ENCODE results near the gene DSE. TPM values are rescaled to one million over a fixed set of nuclear protein-coding genes. Genes with fewer than 3 reads are reported as not detected.

DSE gene
- total RNA-seq, 1 donor from 2014 or later = 80.5 TPM

- peaks cover 24% of the 10 kb centered on the region for H3K36me3 Mint-ChIP-seq
- H3K4me1 Mint-ChIP-seq (ENCODE audit: unreplicated experiment) = peaks cover 62% of the 10 kb centered on the region
- TF ChIP-seq CTCF (conservative IDR thresholded peaks at IDR 0.05) = no peak
- H3K4me3 Mint-ChIP-seq = no peak overlapping the region
- no peak for DNase-seq (ENCODE audit: extremely low spot score, unreplicated experiment)
- H3K9me3 Mint-ChIP-seq = peaks cover 8% of the 10 kb centered on the region
- no peak overlapping the region for H3K27ac Mint-ChIP-seq
- H3K27me3 Mint-ChIP-seq = no peaks in the 10 kb centered on the region
Observed at GRCh38 chr6:116395647-116396046, 24.9 kb downstream of the DSE start.

- Mint-ChIP-seq H3K9me3 (peaks cover 8% of the 10 kb centered on the region), H3K27me3 (no peaks in the 10 kb centered on the region), H3K27ac (no peak overlapping the region), H3K4me3 (no peak overlapping the region), H3K4me1 (ENCODE audit: unreplicated experiment) (peaks cover 61% of the 10 kb centered on the region), H3K36me3 (peaks cover 25% of the 10 kb centered on the region)
- no peak for DNase-seq (ENCODE audit: extremely low spot score, unreplicated experiment)
- no peak for TF ChIP-seq CTCF (conservative IDR thresholded peaks at IDR 0.05)
Observed at GRCh38 chr6:116396441-116396840, 25.7 kb downstream of the DSE start.

- TF ChIP-seq CTCF (conservative IDR thresholded peaks at IDR 0.05) = no peak
- Mint-ChIP-seq H3K4me1 (ENCODE audit: unreplicated experiment) (peaks cover 65% of the 10 kb centered on the region), H3K4me3 (no peak overlapping the region), H3K9me3 (peaks cover 8% of the 10 kb centered on the region), H3K36me3 (peaks cover 22% of the 10 kb centered on the region), H3K27ac (peak overlapping the region; percentile 69), H3K27me3 (no peaks in the 10 kb centered on the region)
- DNase-seq (ENCODE audit: extremely low spot score, unreplicated experiment) = no peak
Observed at GRCh38 chr6:116397914-116398313, 27.2 kb downstream of the DSE start.

- Mint-ChIP-seq H3K9me3 (peaks cover 8% of the 10 kb centered on the region), H3K27ac (peak overlapping the region; percentile 69), H3K4me3 (peak overlapping the region; percentile 49), H3K36me3 (peaks cover 22% of the 10 kb centered on the region), H3K4me1 (ENCODE audit: unreplicated experiment) (peaks cover 61% of the 10 kb centered on the region), H3K27me3 (no peaks in the 10 kb centered on the region)
- no peak for DNase-seq (ENCODE audit: extremely low spot score, unreplicated experiment)
- no peak for TF ChIP-seq CTCF (conservative IDR thresholded peaks at IDR 0.05)
Observed at GRCh38 chr6:116398316-116399010, 27.7 kb downstream of the DSE start.

- Mint-ChIP-seq H3K27me3 (no peaks in the 10 kb centered on the region), H3K4me3 (no peak overlapping the region), H3K4me1 (ENCODE audit: unreplicated experiment) (peaks cover 59% of the 10 kb centered on the region), H3K36me3 (peaks cover 22% of the 10 kb centered on the region), H3K9me3 (peaks cover 8% of the 10 kb centered on the region), H3K27ac (no peak overlapping the region)
- TF ChIP-seq CTCF (conservative IDR thresholded peaks at IDR 0.05) = no peak
- DNase-seq (ENCODE audit: extremely low spot score, unreplicated experiment) = no peak
Observed at GRCh38 chr6:116399287-116399686, 28.5 kb downstream of the DSE start.

Measured in type B pancreatic cell (in vitro differentiated cells).